ENCODE results near the gene TLX3. TPM values are rescaled to one million over a fixed set of nuclear protein-coding genes. Genes with fewer than 3 reads are reported as not detected.

Gene TLX3
- total and polyA plus RNA-seq, 2 of the 8 experiments (the other 6 are each of a cell fraction or from before 2014, with no cell fraction given): not detected

DNA sequence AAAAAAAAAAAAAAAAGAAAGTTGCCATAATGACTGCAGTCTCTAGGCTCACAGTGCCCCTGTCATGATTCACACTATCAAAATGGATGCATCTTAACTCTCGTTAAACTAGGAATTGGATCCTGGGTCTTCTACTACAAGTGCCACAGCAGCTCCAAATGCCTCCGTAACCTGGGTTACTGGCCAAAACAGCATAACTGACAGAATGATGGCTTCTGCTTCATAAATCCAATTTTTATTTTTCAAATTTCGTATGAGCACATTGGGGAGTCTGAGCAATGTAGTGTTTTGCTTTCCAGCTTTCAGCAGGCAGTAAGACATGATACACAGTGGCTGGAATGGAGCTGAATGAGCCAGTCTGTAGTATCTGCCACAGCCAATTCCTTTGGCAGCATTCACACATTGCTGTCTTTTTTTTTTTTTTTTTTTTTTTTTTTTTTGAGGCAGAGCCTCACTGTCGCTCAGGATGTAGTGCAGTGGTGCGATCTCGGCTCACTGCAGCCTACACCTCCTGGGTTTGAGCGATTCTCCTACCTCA lies 42.6 kb downstream of the TLX3 start (continued):
- no peak for TF ChIP-seq NANOG (IDR thresholded peaks at IDR 0.05; ENCODE audit: insufficient read depth, low read depth, low read length, poor library complexity, severe bottlenecking)

All from H1 (cell line).